Sigmoid colon (tissue), 3 donors: Measurements from ENCODE around the gene ATP9A.

Experiments used
- POLR2A ChIP-seq, 2 donors: fragments of 450-650 bp; IDR thresholded peaks; one replicate each; pipeline ENCODE4 v1.6.1; 2016; ENCODE audit warnings: antibody characterized with exemption in 2 of 2, mild to moderate bottlenecking in 2 of 2, moderate library complexity in 2 of 2
- TF ChIP-seq, protein P1 (sequence below), 4 experiments: fragments of 450-650 bp in 3 of 4; fragments of 200-600 bp in 1 of 4; IDR thresholded peaks; one replicate each; pipeline ENCODE4 v1.5.1; 2016 to 2019; ENCODE audit warnings: antibody characterized with exemption in 4 of 4, mild to moderate bottlenecking in 3 of 4, moderate library complexity in 2 of 4

GRCh38 chr20:51613580-51613979, 154.6 kb downstream of the ATP9A start:
- TF ChIP-seq, protein P1, sequence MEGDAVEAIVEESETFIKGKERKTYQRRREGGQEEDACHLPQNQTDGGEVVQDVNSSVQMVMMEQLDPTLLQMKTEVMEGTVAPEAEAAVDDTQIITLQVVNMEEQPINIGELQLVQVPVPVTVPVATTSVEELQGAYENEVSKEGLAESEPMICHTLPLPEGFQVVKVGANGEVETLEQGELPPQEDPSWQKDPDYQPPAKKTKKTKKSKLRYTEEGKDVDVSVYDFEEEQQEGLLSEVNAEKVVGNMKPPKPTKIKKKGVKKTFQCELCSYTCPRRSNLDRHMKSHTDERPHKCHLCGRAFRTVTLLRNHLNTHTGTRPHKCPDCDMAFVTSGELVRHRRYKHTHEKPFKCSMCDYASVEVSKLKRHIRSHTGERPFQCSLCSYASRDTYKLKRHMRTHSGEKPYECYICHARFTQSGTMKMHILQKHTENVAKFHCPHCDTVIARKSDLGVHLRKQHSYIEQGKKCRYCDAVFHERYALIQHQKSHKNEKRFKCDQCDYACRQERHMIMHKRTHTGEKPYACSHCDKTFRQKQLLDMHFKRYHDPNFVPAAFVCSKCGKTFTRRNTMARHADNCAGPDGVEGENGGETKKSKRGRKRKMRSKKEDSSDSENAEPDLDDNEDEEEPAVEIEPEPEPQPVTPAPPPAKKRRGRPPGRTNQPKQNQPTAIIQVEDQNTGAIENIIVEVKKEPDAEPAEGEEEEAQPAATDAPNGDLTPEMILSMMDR (IDR thresholded peaks at IDR 0.05) = no peak
- no peak for TF ChIP-seq POLR2A (IDR thresholded peaks at IDR 0.05)
